Adrenal gland (tissue), 12 donors: ENCODE measurements around the gene C2CD4B. TPM values are rescaled to one million over a fixed set of nuclear protein-coding genes. Genes with fewer than 3 reads are reported as not detected.

ENCODE experiments used
- DNase-seq, 7 donors: peaks; one replicate each; pipeline ENCODE4 v3.0.0-alpha.2; 2019 to 2020
- H3K27ac ChIP-seq, 5 donors: fragments of 200-600 bp; sonication (generic) in 4 of 5; 1 replicate in 3 of 5; 2 replicates in 2 of 5; pipeline versions ENCODE4 v1.5.1 to v1.8.0; 2016 to 2020; ENCODE audit warnings: mild to moderate bottlenecking in 1 of 5
- H3K27me3 ChIP-seq: fragments of 200-600 bp; 2 replicates; pipeline ENCODE4 v1.8.0; 2021
- H3K36me3 ChIP-seq, 2 donors: fragments of 200-600 bp; replicated peaks in 1 of 2; 1 replicate in 1 of 2; 2 replicates in 1 of 2; pipeline versions ENCODE4 v1.5.1 to v1.8.0; 2018 to 2022
- H3K4me1 ChIP-seq, 2 donors: fragments of 200-600 bp; replicated peaks in 1 of 2; 1 replicate in 1 of 2; 2 replicates in 1 of 2; pipeline versions ENCODE4 v1.5.1 to v1.8.0; 2018 to 2021
- H3K4me3 ChIP-seq, 4 donors: fragments of 200-600 bp; sonication (generic) in 3 of 4; one replicate each; pipeline ENCODE4 v1.5.1; 2016 to 2018
- H3K9me3 ChIP-seq, 3 donors: fragments of 200-600 bp; sonication (generic) in 1 of 3; replicated peaks in 1 of 3; 1 replicate in 2 of 3; 2 replicates in 1 of 3; pipeline versions ENCODE4 v1.5.1 to v1.8.0; 2016 to 2021
- POLR2A ChIP-seq, 2 donors: fragments of 450-650 bp; IDR thresholded peaks; one replicate each; pipeline ENCODE4 v1.6.1; 2017; ENCODE audit warnings: antibody characterized with exemption in 2 of 2, mild to moderate bottlenecking in 2 of 2, moderate library complexity in 1 of 2
- WGBS, 4 donors: extraction: QIAGEN DNeasy Blood & Tissue Kit in 2 of 4; methylation state at CpG; one replicate each; pipeline versions ENCODE4 v1.1.5 to v1.1.7; 2013 to 2017; 5-methylcytosine and 5-hydroxymethylcytosine counted together
- intact Hi-C, 2 donors: fragments of 100-400 bp; cut with DNase I; formaldehyde crosslinking; loops; one replicate each; pipeline versions ENCODE4 v1.14.1 to v1.15.0; 2022 to 2023
- polyA plus RNA-seq, 3 donors: library from polyadenylated mRNA; stranded (reverse); fragments of 200-250 nt in 2 of 3; fragments of 350-450 nt in 1 of 3; fragmentation: Illumina TruSeq in 1 of 3; extraction: RNeasy Lipid Tissue Mini Kit (QIAGEN cat#74804) in 1 of 3; gene quantifications; one replicate each; pipeline ENCODE4 v1.2.3, GENCODE V29; 2013 to 2014
- total RNA-seq, 9 donors: library from RNA; depleted of rRNA in 4 of 9; stranded (reverse); fragments of >200 nt in 4 of 9; fragments of 120-200 nt in 1 of 9; fragmentation: NEBNext Ultra II Directional in 1 of 9; extraction: Animal tissue kit (Norgen Biotek cat#: 25700) in 1 of 9; gene quantifications; one replicate each; pipeline versions ENCODE4 v1.1.0 to v1.2.4, GENCODE V29; 2013 to 2023
- TF ChIP-seq, protein P1 (sequence below), 6 experiments: fragments of 450-650 bp in 4 of 6; fragments of 200-600 bp in 2 of 6; sonication (generic) in 1 of 6; IDR thresholded peaks; 1 replicate in 5 of 6; 2 replicates in 1 of 6; pipeline versions ENCODE4 v1.5.1 to v1.8.0; 2016 to 2021; ENCODE audit warnings: antibody characterized with exemption in 6 of 6, mild to moderate bottlenecking in 2 of 6, moderate library complexity in 1 of 6
- donor health status: healthy with polysubstance abuse.
- donor health status: Bipolar disorder and iron deficiency.
- donor health status: DM: yes; HTN: yes; CAD: no.
- donor health status: DM: no; HTN: no; CAD: no.
- donor health status: DM: no; HTN: no; CAD: no.
- donor health status: DM: yes; HTN: yes; CAD: no.

The C2CD4B gene
- total and polyA plus RNA-seq, 12 donors, result 0.61 to 3.6 (median 1.3) TPM; not detected in 3

GRCh38 chr15:62125773-62126172 is 39.3 kb downstream of the C2CD4B start:
- 0 to 15% (median 12%) methylated on average over 2 of the region's 2 CpGs for WGBS, 4 donors
- Histone ChIP-seq H3K27me3 (no peaks in the 10 kb centered on the region), H3K9me3 (no peaks in the 10 kb centered on the region), H3K4me1 (peaks cover 0 to 4% of the 10 kb centered on the region in 2 donors), H3K4me3 (no peak overlapping the region), H3K36me3 (no peaks in the 10 kb centered on the region), H3K27ac (no peak overlapping the region)
- TF ChIP-seq POLR2A (IDR thresholded peaks at IDR 0.05), result no peak
- TF ChIP-seq, protein P1, sequence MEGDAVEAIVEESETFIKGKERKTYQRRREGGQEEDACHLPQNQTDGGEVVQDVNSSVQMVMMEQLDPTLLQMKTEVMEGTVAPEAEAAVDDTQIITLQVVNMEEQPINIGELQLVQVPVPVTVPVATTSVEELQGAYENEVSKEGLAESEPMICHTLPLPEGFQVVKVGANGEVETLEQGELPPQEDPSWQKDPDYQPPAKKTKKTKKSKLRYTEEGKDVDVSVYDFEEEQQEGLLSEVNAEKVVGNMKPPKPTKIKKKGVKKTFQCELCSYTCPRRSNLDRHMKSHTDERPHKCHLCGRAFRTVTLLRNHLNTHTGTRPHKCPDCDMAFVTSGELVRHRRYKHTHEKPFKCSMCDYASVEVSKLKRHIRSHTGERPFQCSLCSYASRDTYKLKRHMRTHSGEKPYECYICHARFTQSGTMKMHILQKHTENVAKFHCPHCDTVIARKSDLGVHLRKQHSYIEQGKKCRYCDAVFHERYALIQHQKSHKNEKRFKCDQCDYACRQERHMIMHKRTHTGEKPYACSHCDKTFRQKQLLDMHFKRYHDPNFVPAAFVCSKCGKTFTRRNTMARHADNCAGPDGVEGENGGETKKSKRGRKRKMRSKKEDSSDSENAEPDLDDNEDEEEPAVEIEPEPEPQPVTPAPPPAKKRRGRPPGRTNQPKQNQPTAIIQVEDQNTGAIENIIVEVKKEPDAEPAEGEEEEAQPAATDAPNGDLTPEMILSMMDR (IDR thresholded peaks at IDR 0.05), result peak; percentile 33 to 59 (median 51)
- intact Hi-C loops, result no loop called here
- peak in 5 of 7 donors; percentile 33 to 69 (median 51) for DNase-seq

DNA sequence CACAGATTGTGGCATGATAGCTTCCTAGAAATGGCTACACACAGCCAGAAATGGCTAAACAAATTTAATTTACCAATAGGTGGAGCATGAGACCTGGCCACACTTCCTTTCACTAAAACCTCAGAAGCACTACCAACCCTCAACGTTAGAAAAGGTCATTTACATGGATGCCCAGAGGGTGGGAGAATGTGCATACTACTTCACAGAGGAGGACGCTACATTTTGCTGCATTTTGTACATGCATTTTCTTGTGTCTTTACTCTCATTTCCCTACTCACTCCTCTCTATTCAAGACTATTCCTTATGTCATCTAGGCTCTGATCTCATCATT is 40.1 kb downstream of the C2CD4B start:
- H3K4me1 ChIP-seq, result peaks cover 0 to 4% of the 10 kb centered on the region in 2 donors
- TF ChIP-seq, protein P1 (IDR thresholded peaks at IDR 0.05), result no peak
- TF ChIP-seq POLR2A (IDR thresholded peaks at IDR 0.05), result no peak
- DNase-seq, result no peak
- H3K36me3 ChIP-seq, result no peaks in the 10 kb centered on the region
- intact Hi-C loops, result no loop called here
- no peaks in the 10 kb centered on the region for H3K27me3 ChIP-seq
- H3K9me3 ChIP-seq, result no peaks in the 10 kb centered on the region
- 58 to 68% (median 63%) methylated on average over 2 of the region's 2 CpGs for WGBS, 4 donors
- no peak overlapping the region for H3K4me3 ChIP-seq
- H3K27ac ChIP-seq, result no peak overlapping the region

DNA sequence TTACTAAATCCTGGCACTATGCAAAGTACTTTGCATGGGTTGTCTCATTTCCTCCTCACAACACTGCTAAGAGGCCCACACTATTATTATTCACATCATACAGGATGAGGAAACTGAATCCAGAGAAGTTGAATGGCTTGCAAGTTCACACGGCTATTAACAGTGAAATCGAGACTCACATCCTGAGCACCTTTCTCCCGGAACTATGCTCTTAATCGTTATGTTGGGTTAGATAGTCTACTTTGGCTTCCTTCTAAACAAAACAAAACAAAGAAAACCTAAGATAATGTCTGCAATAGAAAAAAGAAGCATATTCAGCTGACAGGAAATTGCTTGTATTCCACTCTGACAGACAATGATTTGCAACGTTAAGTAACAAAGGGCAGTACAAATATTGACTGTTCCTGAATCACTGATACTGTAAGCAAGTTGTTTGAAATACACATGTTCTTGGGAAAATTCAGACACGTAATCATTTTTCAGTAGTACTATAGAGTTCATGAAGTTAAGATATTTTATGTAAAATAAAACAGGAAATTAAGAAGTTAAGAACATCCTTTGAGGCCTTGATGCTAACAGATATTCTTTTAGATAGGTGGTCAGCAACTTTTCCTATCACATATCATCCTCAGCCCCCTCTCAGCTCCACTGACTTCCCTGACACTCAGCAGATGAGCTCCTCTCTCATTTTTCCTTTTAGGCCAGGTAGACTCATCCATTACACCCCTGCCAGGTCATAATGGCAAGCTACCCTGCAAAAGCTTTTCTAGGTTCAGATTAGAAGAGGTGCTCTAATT is 40.7 kb downstream of the C2CD4B start:
- H3K27me3 ChIP-seq, result no peaks in the 10 kb centered on the region

DNA sequence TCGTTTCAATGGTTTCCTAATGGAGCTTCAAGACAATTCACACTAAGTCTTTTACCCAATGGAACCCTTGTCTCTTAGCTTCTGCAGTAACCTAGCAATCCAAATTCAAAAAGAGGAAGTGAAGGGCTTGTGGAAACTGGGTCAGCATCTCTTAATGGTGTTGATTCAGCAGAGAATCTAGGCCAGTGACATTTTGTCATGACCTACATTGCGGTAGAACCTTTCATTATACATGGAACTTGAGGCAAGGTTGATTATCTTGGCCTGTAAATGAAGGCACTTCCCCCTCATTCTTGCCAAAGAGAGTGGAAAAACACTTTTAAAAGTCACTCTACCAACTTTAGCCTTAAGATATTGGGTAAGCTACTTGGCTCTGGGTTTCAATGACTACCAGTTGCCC is 42.8 kb downstream of the C2CD4B start:
- Histone ChIP-seq H3K4me3 (no peak overlapping the region), H3K27me3 (no peaks in the 10 kb centered on the region), H3K9me3 (no peaks in the 10 kb centered on the region), H3K4me1 (peaks cover 0 to 15% of the 10 kb centered on the region in 2 donors), H3K36me3 (no peaks in the 10 kb centered on the region), H3K27ac (no peak overlapping the region)
- 65 to 74% (median 68%) methylated on average over 2 of the region's 2 CpGs for WGBS, 4 donors
- intact Hi-C loops, result no loop called here
- TF ChIP-seq, protein P1 (IDR thresholded peaks at IDR 0.05), result no peak
- no peak for TF ChIP-seq POLR2A (IDR thresholded peaks at IDR 0.05)
- DNase-seq, result no peak

More for the DNA sequence above, 40.7 kb downstream of the C2CD4B start:
- no peak overlapping the region for H3K27ac ChIP-seq
- WGBS, 4 donors, result 45 to 57% (median 50%) methylated on average over 6 of the region's 6 CpGs
- H3K4me3 ChIP-seq, result no peak overlapping the region
- no peak for DNase-seq
- H3K9me3 ChIP-seq, result no peaks in the 10 kb centered on the region
- H3K4me1 ChIP-seq, result peaks cover 0 to 8% of the 10 kb centered on the region in 2 donors
- H3K36me3 ChIP-seq, result no peaks in the 10 kb centered on the region
- no peak for TF ChIP-seq POLR2A (IDR thresholded peaks at IDR 0.05)
- TF ChIP-seq, protein P1 (IDR thresholded peaks at IDR 0.05), result no peak
- intact Hi-C loops, result no loop called here
